ENCODE data around the gene WDR38. TPM values are rescaled to one million over a fixed set of nuclear protein-coding genes. Genes with fewer than 3 reads are reported as not detected.
A peak's percentile ranks its signal among the peaks of the same experiment; 100 is the strongest.

WDR38 gene
- total RNA-seq, 1 donor from 2014 or later, result not detected

DNA sequence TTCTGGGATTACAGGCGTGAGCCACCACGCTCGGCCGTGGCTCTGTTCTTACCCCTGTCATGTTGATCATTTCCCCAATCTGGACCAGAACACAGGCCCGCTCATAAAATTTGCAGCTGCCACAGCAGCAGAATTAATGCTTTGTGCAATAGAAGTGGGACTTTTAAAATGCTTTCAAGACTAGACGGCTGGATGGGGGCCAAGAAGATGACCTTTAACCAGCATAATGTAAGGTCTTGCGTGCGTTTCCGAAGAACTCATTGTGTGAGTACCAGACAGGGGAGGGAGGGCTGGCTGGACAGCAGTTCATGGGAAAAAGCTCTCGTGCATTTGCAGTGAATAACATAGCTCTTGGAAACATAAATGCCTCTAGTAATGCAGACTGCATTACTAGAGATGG is 3.5 kb upstream of the WDR38 start:
- Histone ChIP-seq H3K9me3 (ENCODE audit: low read depth) (no peaks in the 10 kb centered on the region), H2AFZ (replicated peaks) (no peak overlapping the region), H3F3A (ENCODE audit: low read depth) (no peaks in the 10 kb centered on the region), H3K4me2 (no peak overlapping the region), H3K4me3 (no peak overlapping the region), H3K27ac (no peak overlapping the region), H4K20me1 (ENCODE audit: low read depth) (no peaks in the 10 kb centered on the region), H3K27me3 (no peaks in the 10 kb centered on the region), H3K9ac (no peak overlapping the region), H3K36me3 (no peaks in the 10 kb centered on the region), H3K4me1 (no peaks in the 10 kb centered on the region), H3K79me2 (ENCODE audit: low read depth) (no peaks in the 10 kb centered on the region)
- Mint-ChIP-seq H3K36me3 (no peaks in the 10 kb centered on the region), H3K4me3 (no peak overlapping the region), H3K27me3 (ENCODE audit: insufficient read depth, low read depth) (peaks cover 2% of the 10 kb centered on the region), H3K27ac (no peak overlapping the region), H3K9me3 (no peaks in the 10 kb centered on the region), H3K4me1 (peaks cover 18% of the 10 kb centered on the region)
- TF ChIP-seq, protein P1, sequence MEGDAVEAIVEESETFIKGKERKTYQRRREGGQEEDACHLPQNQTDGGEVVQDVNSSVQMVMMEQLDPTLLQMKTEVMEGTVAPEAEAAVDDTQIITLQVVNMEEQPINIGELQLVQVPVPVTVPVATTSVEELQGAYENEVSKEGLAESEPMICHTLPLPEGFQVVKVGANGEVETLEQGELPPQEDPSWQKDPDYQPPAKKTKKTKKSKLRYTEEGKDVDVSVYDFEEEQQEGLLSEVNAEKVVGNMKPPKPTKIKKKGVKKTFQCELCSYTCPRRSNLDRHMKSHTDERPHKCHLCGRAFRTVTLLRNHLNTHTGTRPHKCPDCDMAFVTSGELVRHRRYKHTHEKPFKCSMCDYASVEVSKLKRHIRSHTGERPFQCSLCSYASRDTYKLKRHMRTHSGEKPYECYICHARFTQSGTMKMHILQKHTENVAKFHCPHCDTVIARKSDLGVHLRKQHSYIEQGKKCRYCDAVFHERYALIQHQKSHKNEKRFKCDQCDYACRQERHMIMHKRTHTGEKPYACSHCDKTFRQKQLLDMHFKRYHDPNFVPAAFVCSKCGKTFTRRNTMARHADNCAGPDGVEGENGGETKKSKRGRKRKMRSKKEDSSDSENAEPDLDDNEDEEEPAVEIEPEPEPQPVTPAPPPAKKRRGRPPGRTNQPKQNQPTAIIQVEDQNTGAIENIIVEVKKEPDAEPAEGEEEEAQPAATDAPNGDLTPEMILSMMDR (IDR thresholded peaks at IDR 0.05), result no peak
- TF ChIP-seq EZH2phosphoT487 (IDR thresholded peaks at IDR 0.05), result no peak
- DNase-seq (ENCODE audit: low spot score), result no peak

DNA sequence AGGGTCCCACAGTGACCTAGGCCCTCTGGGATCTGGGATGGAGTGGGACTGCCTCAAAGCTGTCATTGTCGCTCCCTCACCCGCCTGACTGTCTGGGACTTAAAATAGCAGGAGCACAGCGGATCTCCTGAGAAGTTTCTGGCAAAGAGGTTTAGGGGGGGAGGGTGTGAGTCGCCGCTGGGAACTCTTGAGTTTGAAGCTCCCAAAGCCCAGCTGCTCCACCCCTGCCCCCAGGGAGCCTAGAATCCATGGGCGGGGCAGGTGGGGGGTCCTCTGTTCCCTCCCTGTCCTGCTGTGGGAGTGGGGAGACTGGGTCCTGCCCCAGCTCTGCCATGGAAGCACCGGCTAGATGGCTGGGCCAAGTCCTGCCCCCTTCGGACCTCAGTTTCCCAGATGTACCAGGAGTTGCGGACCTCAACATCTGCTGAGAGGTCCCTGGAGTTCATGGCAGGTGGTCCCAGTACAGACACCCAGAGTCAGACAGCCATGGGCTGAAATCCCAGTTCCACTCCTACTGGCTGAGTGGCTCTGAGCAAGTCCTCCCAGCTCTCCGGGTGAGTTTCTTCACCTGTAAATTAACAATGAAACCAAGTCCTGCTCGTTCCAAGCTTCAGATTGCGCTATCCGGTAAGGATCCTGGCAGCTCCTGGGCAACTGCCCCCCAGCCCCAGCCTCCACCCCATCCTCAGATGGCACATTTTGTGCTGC is 985 bp upstream of the WDR38 start:
- no peaks in the 10 kb centered on the region for H3K9me3 Mint-ChIP-seq
- H3F3A ChIP-seq (ENCODE audit: low read depth), result peaks cover 24% of the 10 kb centered on the region
- H2AFZ ChIP-seq (replicated peaks), result peak overlapping the region; percentile 92
- peak overlapping the region; percentile 77 for H3K4me2 ChIP-seq
- no peaks in the 10 kb centered on the region for H3K36me3 ChIP-seq
- H3K4me3 Mint-ChIP-seq, result peak overlapping the region; percentile 80
- H3K4me1 ChIP-seq, result no peaks in the 10 kb centered on the region
- no peak for DNase-seq (ENCODE audit: low spot score)
- peak overlapping the region; percentile 30 for H3K27ac Mint-ChIP-seq
- TF ChIP-seq EZH2 (IDR thresholded peaks at IDR 0.05) (no peak), EZH2phosphoT487 (IDR thresholded peaks at IDR 0.05) (no peak)
- TF ChIP-seq, protein P1 (IDR thresholded peaks at IDR 0.05), result no peak
- H4K20me1 ChIP-seq (ENCODE audit: low read depth), result peaks cover 17% of the 10 kb centered on the region
- H3K4me1 Mint-ChIP-seq, result peaks cover 17% of the 10 kb centered on the region
- H3K9ac ChIP-seq, result no peak overlapping the region
- no peaks in the 10 kb centered on the region for H3K27me3 ChIP-seq
- H3K36me3 Mint-ChIP-seq, result no peaks in the 10 kb centered on the region
- H3K27ac ChIP-seq, result no peak overlapping the region
- no peaks in the 10 kb centered on the region for H3K79me2 ChIP-seq (ENCODE audit: low read depth)
- no peaks in the 10 kb centered on the region for H3K9me3 ChIP-seq (ENCODE audit: low read depth)
- peak overlapping the region; percentile 55 for H3K4me3 ChIP-seq
- H3K27me3 Mint-ChIP-seq (ENCODE audit: insufficient read depth, low read depth), result peaks cover 4% of the 10 kb centered on the region

DNA sequence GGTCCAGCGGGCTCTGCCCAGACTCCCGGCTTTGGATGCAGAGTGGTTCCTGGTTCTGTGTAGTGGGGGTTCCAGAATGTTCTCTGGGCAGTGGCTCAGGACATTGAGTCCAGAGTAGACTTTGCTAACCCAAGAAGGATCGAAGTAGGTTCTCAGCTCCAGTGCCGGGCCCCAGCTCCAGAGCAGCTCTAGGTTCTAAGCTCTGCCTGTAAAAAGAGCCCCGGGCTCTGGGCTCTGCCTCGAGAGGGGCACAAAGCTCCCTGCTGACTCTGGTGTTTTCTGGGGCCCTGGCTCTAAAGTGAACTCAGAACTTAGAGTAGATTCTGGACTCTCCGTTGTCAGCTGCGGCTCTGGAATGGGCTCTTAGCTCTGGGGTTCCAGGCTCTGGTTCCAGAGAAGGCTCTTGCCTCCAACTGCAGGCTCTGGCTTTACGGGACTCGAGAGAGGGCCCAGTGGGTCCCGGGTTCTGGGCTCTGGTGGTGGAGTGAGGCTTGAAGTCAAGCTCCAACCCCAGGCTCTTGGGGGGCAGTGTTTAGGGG is 414 bp downstream of the WDR38 start:
- no peaks in the 10 kb centered on the region for H3K36me3 ChIP-seq
- no peaks in the 10 kb centered on the region for H3K9me3 Mint-ChIP-seq
- no peak overlapping the region for H3K27ac Mint-ChIP-seq
- H4K20me1 ChIP-seq (ENCODE audit: low read depth), result peaks cover 31% of the 10 kb centered on the region
- H3K4me1 ChIP-seq, result no peaks in the 10 kb centered on the region
- peaks cover 17% of the 10 kb centered on the region for H3K4me1 Mint-ChIP-seq
- H3K4me3 Mint-ChIP-seq, result peak overlapping the region; percentile 80
- H3K9me3 ChIP-seq (ENCODE audit: low read depth), result no peaks in the 10 kb centered on the region
- H3K27ac ChIP-seq, result no peak overlapping the region
- peaks cover 7% of the 10 kb centered on the region for H3K79me2 ChIP-seq (ENCODE audit: low read depth)
- H3K27me3 Mint-ChIP-seq (ENCODE audit: insufficient read depth, low read depth), result peaks cover 4% of the 10 kb centered on the region
- H3K27me3 ChIP-seq, result no peaks in the 10 kb centered on the region
- peak overlapping the region; percentile 92 for H2AFZ ChIP-seq (replicated peaks)
- DNase-seq (ENCODE audit: low spot score), result no peak
- H3K4me3 ChIP-seq, result peak overlapping the region; percentile 55
- H3K36me3 Mint-ChIP-seq, result peaks cover 2% of the 10 kb centered on the region
- H3F3A ChIP-seq (ENCODE audit: low read depth), result peaks cover 38% of the 10 kb centered on the region
- TF ChIP-seq, protein P1 (IDR thresholded peaks at IDR 0.05), result no peak
- no peak for TF ChIP-seq EZH2phosphoT487 (IDR thresholded peaks at IDR 0.05)
- no peak for TF ChIP-seq EZH2 (IDR thresholded peaks at IDR 0.05)
- H3K4me2 ChIP-seq, result peak overlapping the region; percentile 77
- no peak overlapping the region for H3K9ac ChIP-seq
